ENCODE results near the gene OST4. TPM values are rescaled to one million over a fixed set of nuclear protein-coding genes. Genes with fewer than 3 reads are reported as not detected.

Gene OST4
- total RNA-seq, 1 donor from 2014 or later: 379 TPM

DNA sequence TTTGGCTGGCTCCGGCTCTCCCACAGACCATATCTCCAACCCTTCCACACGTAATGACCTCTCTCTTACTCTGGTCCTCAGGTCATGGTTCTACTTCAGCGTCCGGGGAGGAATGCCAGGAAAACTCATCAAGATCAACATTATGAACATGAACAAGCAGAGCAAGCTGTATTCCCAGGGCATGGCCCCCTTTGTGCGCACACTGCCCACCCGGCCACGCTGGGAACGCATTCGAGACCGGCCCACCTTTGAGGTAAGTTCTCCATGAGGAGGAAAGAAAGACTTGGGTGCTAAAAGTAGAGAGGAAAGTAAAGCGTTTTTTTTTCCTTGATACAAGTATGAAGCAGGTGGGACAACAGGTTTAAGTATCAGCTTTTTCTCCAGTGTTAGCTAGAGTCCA is 18.1 kb downstream of the OST4 start:
- peak overlapping the region; percentile 92 for H3K4me3 Mint-ChIP-seq (ENCODE audit: unreplicated experiment)
- H3K36me3 Mint-ChIP-seq (ENCODE audit: low read depth, unreplicated experiment): peaks cover 44% of the 10 kb centered on the region
- H3K9me3 Mint-ChIP-seq (ENCODE audit: unreplicated experiment): no peaks in the 10 kb centered on the region
- peaks cover 33% of the 10 kb centered on the region for H3K27me3 Mint-ChIP-seq (ENCODE audit: unreplicated experiment)
- no peak for TF ChIP-seq CTCF (IDR thresholded peaks at IDR 0.05; ENCODE audit: unreplicated experiment)
- peaks cover 36% of the 10 kb centered on the region for H3K4me1 Mint-ChIP-seq (ENCODE audit: unreplicated experiment)
- no peak for DNase-seq (ENCODE audit: low spot score)
- no peak overlapping the region for H3K27ac Mint-ChIP-seq (ENCODE audit: unreplicated experiment)

DNA sequence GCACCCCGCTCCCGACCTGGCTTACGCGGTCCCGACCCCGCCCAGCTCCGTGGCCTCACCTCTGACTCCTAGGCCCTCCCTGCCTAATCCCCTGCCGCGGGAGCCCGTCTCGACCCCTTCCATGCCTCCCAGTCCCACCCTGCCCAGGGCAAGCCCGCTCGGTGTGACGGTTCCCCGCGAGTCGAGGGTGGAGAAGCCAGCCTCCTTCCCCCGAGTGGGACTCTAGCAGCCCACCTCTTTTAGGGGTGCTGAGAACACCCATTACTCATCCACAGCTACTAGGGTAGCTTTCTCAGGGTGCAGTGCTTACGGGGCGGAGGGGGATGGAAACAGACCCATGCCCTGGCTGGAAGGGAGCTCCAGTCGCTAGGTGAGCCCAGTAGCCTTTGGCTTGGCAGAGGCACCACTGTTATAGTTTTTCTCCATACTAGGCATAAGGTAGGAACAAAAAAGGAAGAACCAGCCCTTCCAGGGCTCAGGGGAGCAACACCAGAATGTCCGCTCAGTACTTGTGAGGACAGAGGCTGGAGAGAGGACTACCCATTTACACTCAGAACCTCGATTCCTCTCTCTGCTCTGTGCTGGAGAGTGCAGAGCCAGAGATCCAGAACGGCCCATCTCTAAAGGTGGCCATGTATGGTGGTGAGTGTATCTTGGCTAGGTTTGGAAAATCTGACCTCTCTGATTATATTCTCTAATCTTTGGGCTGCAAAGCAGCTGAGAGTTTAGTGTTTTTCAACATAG is 19.4 kb downstream of the OST4 start:
- H3K27ac Mint-ChIP-seq (ENCODE audit: unreplicated experiment): peak overlapping the region; percentile 81
- peaks cover 40% of the 10 kb centered on the region for H3K36me3 Mint-ChIP-seq (ENCODE audit: low read depth, unreplicated experiment)
- DNase-seq (ENCODE audit: low spot score): no peak
- TF ChIP-seq CTCF (IDR thresholded peaks at IDR 0.05; ENCODE audit: unreplicated experiment): no peak
- peaks cover 33% of the 10 kb centered on the region for H3K27me3 Mint-ChIP-seq (ENCODE audit: unreplicated experiment)
- H3K4me3 Mint-ChIP-seq (ENCODE audit: unreplicated experiment): peak overlapping the region; percentile 92
- no peaks in the 10 kb centered on the region for H3K9me3 Mint-ChIP-seq (ENCODE audit: unreplicated experiment)
- peaks cover 36% of the 10 kb centered on the region for H3K4me1 Mint-ChIP-seq (ENCODE audit: unreplicated experiment)

DNA sequence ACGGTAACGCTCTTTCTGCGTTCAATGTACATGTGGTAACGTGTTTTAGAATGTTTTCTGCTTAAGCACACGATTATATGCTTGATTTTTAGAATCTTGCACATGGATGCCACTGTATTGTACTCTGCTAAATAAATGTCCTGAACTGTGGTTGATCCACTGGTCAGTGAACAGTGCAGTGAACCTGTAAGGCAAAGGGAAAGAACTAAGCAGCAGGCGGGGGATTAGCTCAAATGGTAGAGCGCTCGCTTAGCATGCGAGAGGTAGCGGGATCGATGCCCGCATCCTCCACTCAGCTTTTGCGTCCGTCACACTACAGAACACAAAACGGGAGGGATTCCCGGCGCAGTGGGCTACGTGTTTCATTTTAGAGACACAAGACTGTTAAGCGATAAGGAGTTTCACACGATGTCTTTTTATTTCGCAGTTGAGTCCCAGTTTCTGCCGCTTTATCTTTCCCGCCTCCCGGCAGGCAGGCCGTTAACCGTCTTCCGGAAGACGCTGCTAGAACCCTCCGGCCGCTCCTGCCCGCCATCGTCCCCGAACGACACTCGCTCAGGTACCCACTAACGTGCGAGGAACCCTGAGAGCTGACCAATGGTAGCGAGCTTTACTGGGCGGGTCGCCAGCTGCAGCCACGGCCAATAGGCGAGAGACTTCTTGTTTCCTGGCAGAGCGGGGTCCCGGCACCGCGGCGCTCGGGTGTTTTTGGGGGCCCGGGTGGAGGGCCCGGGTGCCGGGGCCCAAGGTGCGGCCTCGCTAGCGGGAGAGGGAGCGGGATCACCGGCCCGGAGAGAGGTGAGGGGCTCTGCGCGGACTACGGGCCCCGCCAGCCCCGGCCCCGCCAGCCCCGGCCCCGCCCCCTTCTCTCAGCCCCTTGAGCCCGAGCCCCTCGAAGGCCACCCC is 20.2 kb downstream of the OST4 start, which contains the start of gene AGBL5:
TSS of gene AGBL5 (plus strand) at position 673 of the 906 bp plus-strand sequence. CDS start 1,291 bp downstream, outside the sequence.
- no peak for TF ChIP-seq CTCF (IDR thresholded peaks at IDR 0.05; ENCODE audit: unreplicated experiment)
- Mint-ChIP-seq H3K27me3 (ENCODE audit: unreplicated experiment) (peaks cover 33% of the 10 kb centered on the region), H3K36me3 (ENCODE audit: low read depth, unreplicated experiment) (peaks cover 37% of the 10 kb centered on the region), H3K27ac (ENCODE audit: unreplicated experiment) (peak within 1 kb of the TSS; percentile 99), H3K4me3 (ENCODE audit: unreplicated experiment) (peak within 1 kb of the TSS; percentile 97), H3K9me3 (ENCODE audit: unreplicated experiment) (no peaks in the 10 kb centered on the region), H3K4me1 (ENCODE audit: unreplicated experiment) (peaks cover 36% of the 10 kb centered on the region)
- DNase-seq (ENCODE audit: low spot score): peak; percentile 94

GRCh38 chr2:27050281-27050995 is 21.0 kb downstream of the OST4 start:
- Mint-ChIP-seq H3K9me3 (ENCODE audit: unreplicated experiment) (no peaks in the 10 kb centered on the region), H3K4me3 (ENCODE audit: unreplicated experiment) (peak overlapping the region; percentile 97), H3K27ac (ENCODE audit: unreplicated experiment) (peak overlapping the region; percentile 99), H3K36me3 (ENCODE audit: low read depth, unreplicated experiment) (peaks cover 31% of the 10 kb centered on the region), H3K27me3 (ENCODE audit: unreplicated experiment) (peaks cover 33% of the 10 kb centered on the region), H3K4me1 (ENCODE audit: unreplicated experiment) (peaks cover 36% of the 10 kb centered on the region)
- DNase-seq (ENCODE audit: low spot score): peak; percentile 88
- TF ChIP-seq CTCF (IDR thresholded peaks at IDR 0.05; ENCODE audit: unreplicated experiment): no peak

All from endothelial cell (in vitro differentiated cells).